ENCODE data around the gene ABCC4.
"Not testable (repeated sequence)": the region's sequence is repeated elsewhere in the genome, so short reads cannot be mapped to it uniquely, and the experiment has no call there.

The ABCC4 gene

GRCh38 chr13:95300625-95301182, 547 bp downstream of the ABCC4 start:
- DNase-seq (ENCODE audit: insufficient read length, low spot score) (peak; percentile 53), FAIRE-seq (peak; percentile 4)

- no peak for FAIRE-seq
- DNase-seq (ENCODE audit: insufficient read length, low spot score): no peak
Observed at GRCh38 chr13:95298971-95299621, 2.2 kb downstream of the ABCC4 start.

GRCh38 chr13:95298169-95298965, 2.9 kb downstream of the ABCC4 start:
- FAIRE-seq (no peak), DNase-seq (ENCODE audit: insufficient read length, low spot score) (no peak)

GRCh38 chr13:95296326-95296925, 4.8 kb downstream of the ABCC4 start:
- DNase-seq (ENCODE audit: insufficient read length, low spot score) (no peak), FAIRE-seq (no peak)

GRCh38 chr13:95295026-95295425, 6.2 kb downstream of the ABCC4 start:
- DNase-seq (ENCODE audit: insufficient read length, low spot score) (no peak), FAIRE-seq (no peak)

- FAIRE-seq (no peak), DNase-seq (ENCODE audit: insufficient read length, low spot score) (no peak)
Observed at GRCh38 chr13:95292622-95293021, 8.6 kb downstream of the ABCC4 start.

DNA sequence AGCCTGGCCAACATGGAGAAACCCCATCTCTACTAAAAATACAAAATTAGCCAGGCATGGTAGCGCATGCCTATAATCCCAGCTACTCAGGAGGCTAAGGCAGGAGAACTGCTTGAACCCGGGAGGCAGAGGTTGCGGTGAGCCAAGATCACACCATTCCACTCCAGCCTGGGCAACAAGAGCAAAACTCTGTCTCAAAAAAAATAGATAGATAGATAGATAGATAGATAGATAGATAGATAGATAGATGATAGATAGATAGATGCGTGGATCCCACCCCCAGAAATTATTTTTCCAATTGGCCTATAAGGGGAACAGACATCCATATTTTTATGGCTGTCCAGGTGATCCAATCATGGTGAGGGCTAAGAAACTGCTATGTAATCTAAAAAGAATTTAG, 11.3 kb downstream of the ABCC4 start:
- not testable (repeated sequence) for FAIRE-seq; DNase-seq (ENCODE audit: insufficient read length, low spot score)

- FAIRE-seq: no peak
Observed at GRCh38 chr13:95289020-95289444, 12.2 kb downstream of the ABCC4 start.

DNA sequence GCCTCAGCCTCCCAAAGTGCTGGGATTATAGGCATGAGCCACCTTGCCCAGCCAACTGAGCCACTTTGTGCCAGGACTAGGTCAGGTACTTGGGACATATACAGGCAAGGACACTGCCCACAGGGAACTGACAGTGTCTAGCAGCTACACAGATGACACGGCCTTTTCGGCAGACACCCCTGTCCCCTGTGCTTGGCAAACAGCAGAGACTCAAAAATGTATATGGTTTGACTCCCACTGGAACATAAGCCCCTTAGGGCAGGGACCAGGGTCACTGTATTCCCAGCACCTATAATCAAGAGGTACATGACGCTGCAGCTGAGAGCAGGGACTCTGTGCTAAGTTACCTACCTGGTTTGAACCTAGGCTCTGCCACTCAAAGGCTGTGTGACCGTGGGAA, 16.8 kb downstream of the ABCC4 start:
- DNase-seq (ENCODE audit: insufficient read length, low spot score) (no peak), FAIRE-seq (no peak)

More at GRCh38 chr13:95289020-95289444, 12.2 kb downstream of the ABCC4 start:
- DNase-seq (ENCODE audit: insufficient read length, low spot score): no peak

DNA sequence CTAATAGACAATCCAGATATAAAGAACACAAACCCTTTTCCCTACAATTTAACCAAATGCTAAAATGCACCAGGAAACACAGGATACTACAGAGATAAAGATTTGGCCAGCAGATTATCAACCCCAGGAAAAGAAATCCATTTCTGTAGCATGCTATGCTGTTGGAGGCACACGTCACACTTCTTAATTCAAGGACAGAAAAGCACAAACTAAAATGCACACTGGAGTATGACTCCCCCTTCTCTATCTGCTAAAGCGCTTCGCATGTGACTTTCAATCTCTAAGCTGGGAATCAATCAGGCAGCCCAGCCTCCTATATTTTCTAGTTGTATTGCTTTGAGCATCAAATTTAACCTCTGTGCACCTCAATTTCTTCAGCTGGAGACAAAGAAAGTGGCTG, 22.2 kb downstream of the ABCC4 start:
- no peak for FAIRE-seq
- no peak for DNase-seq (ENCODE audit: insufficient read length, low spot score)

DNA sequence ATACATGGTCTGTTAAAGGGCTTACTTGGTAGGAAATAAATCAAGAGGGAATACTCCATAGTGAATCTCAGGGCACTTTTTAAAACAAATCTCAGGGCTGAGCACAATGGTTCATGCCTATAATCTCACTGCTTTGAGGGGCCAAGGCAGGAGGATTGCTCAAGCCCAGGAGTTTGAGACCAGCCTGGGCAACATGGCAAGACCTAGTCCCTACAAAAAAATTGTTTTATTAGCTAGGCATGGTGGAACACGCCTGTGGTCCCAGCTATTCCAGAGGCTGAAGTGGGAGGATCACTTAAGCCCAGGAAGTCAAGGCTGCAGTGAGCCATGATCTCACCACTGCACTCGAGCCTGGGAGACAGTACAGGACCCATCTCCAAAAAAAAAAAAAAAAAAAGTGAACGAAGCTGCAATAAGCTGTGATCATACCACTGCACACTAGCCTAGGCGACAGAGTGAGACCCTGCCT, 25.2 kb downstream of the ABCC4 start:
- FAIRE-seq (no peak), DNase-seq (ENCODE audit: insufficient read length, low spot score) (no peak)

- FAIRE-seq: peak; percentile 49
Observed at GRCh38 chr13:95275322-95276036, 25.8 kb downstream of the ABCC4 start.

GRCh38 chr13:95273592-95274132, 27.6 kb downstream of the ABCC4 start:
- not testable (repeated sequence) for DNase-seq (ENCODE audit: insufficient read length, low spot score); FAIRE-seq

More at GRCh38 chr13:95275322-95276036, 25.8 kb downstream of the ABCC4 start:
- no peak for DNase-seq (ENCODE audit: insufficient read length, low spot score)

DNA sequence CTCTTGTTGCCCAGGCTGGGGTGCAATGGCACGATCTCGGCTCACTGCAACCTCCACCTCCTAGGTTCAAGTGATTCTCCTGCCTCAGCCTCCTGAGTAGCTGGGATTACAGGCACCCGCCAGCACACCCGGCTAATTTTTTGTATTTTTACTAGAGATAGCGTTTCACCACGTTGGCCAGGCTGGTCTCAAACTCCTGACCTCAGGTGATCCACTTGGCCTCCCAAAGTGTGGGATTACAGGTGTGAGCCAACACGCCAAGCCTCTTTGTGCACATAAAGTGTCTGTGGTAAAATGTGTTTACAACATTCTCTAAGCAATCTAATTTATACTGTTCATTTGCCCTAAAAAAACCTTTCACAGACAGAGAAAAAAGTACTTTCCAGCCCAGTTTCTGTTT, 29.2 kb downstream of the ABCC4 start:
- DNase-seq (ENCODE audit: insufficient read length, low spot score); FAIRE-seq: not testable (repeated sequence)

DNA sequence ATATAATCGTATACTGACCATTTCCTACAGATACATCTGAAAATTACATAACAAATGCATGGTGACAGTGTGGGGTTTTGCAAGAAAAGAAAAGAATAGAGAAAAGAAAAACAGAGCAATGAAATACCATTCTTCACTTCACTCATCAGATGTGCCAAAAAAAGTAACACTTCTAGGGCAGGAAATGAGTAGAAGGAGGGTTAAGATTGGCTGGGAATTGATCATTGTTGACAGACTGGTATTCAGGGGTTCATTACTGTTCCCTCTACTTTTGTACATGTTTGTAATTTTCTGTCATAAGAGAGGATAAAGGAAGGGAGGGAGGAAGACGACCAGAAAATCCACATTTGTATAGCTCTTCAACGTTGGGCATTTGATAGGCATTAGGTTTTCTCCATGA, 31.5 kb downstream of the ABCC4 start:
- DNase-seq (ENCODE audit: insufficient read length, low spot score) (no peak), FAIRE-seq (no peak)

DNA sequence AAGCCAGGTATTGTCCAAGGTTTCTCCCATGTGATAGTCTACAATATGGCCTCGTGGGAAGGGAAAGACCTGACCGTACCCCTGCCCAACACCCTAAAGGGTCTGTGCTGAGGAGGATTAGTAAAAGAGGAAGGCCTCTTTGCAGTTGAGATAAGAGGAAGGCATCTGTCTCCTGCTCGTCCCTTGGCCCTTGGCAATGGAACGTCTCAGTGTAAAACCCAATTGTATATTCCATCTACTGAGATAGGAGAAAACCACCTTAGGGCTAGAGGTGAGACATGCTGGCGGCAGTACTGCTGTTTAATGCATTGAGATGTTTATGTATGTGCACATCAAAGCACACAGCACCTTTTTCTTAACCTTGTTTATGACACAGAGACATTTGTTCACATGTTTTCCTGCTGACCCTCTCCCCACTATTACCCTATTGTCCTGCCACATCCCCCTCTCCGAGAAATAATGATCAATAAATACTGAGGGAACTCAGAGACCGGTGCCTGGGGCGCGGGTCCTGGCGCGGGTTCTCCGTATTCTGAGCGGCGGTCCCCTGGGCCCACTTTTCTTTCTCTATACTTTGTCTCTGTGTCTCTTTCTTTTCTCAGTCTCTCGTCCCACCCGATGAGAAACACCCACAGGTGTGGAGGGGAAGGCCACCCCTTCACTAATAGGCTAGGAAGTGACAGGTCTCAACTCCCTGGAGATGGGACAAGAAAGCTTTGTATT, 32.7 kb downstream of the ABCC4 start:
- not testable (repeated sequence) for FAIRE-seq; DNase-seq (ENCODE audit: insufficient read length, low spot score)

- DNase-seq (ENCODE audit: insufficient read length, low spot score) (no peak), FAIRE-seq (no peak)
Observed at GRCh38 chr13:95267662-95268342, 33.4 kb downstream of the ABCC4 start.

DNA sequence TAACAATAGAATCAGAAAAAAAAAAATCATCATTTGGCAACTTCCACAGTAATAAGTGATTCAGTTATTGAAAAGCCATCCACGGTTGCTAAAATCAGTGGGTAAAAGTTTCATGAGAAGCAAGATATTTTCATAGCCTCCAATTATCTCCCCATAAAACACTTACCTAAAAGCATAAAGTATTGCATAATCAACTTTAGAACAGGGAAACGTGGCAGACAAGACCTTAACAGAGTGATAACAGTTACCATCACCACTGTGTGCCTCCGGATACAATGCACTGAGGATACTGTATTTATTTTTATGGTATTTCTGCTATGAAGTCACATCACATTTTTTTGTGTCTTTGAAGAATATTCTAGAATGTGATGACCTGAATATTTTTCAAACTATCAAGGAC, 37.0 kb downstream of the ABCC4 start:
- FAIRE-seq (peak; percentile 11), DNase-seq (ENCODE audit: insufficient read length, low spot score) (no peak)

DNA sequence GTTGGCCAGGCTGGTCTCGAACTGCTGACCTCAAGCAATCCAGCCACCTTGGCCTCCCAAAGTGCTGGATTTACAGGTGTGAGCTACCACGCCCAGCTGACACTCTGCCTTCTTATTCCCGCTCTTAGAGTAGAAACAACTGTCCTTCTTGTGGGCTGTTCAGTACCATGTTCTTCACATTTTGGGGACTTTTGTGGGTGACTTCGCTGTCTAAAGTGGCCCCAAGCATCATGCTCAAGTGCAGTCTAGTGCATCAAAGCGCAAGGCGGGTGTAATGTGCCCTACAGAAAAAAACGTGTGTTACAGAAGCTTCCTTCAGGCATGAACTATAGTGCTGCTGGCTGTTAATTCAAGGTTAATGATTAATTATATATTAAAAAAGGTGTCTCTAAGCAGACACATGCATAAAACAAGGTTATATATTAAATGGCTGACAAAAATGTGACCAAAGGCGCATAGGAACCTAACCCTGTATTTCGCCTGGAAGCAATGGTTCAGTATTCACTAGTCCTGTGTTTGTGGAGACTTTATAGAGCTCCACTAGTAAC, 38.3 kb downstream of the ABCC4 start:
- DNase-seq (ENCODE audit: insufficient read length, low spot score) (no peak), FAIRE-seq (no peak)
